ENCODE data around the gene OR52I1. TPM values are rescaled to one million over a fixed set of nuclear protein-coding genes. Genes with fewer than 3 reads are reported as not detected.

Gene OR52I1
- polyA plus RNA-seq, 1 donor from 2014 or later, result not detected

- H3K4me2 ChIP-seq (ENCODE audit: low read length), result no peak overlapping the region
- TF ChIP-seq TAF1 (IDR thresholded peaks at IDR 0.05; ENCODE audit: low read depth), result no peak
- no peaks in the 10 kb centered on the region for H3F3A ChIP-seq (ENCODE audit: insufficient read depth, low read length, poor library complexity, severe bottlenecking)
- H3K4me3 ChIP-seq (ENCODE audit: low read length), result no peak overlapping the region
- H3K79me2 ChIP-seq (replicated peaks; ENCODE audit: insufficient read depth, low read length), result no peaks in the 10 kb centered on the region
- no peak overlapping the region for H3K27ac ChIP-seq (ENCODE audit: low read length)
- H3K9me2 ChIP-seq (ENCODE audit: insufficient read depth, low read length), result no peaks in the 10 kb centered on the region
- H3K9me3 ChIP-seq (ENCODE audit: low read length), result no peaks in the 10 kb centered on the region
- no peak overlapping the region for H2AFZ ChIP-seq (ENCODE audit: low read depth, low read length)
- no peaks in the 10 kb centered on the region for H3K27me3 ChIP-seq (ENCODE audit: insufficient read depth, low read depth, low read length)
- no peaks in the 10 kb centered on the region for H4K20me1 ChIP-seq (ENCODE audit: insufficient read depth)
- no peak overlapping the region for H3K9ac ChIP-seq (ENCODE audit: low read length)
- H3K36me3 ChIP-seq (ENCODE audit: insufficient read depth, low read length), result no peaks in the 10 kb centered on the region
Measured at GRCh38 chr11:4559527-4560440, 34.1 kb upstream of the OR52I1 start.

- H3K9ac ChIP-seq (ENCODE audit: low read length), result no peak overlapping the region
- TF ChIP-seq SMC3 (conservative IDR thresholded peaks at IDR 0.05; ENCODE audit: poor library complexity), result no peak
- no peak for TF ChIP-seq TAF1 (IDR thresholded peaks at IDR 0.05; ENCODE audit: low read depth)
- no peak for TF ChIP-seq EP300 (conservative IDR thresholded peaks at IDR 0.05; ENCODE audit: poor library complexity, severe bottlenecking)
- no peak for TF ChIP-seq EZH2 (IDR thresholded peaks at IDR 0.05; ENCODE audit: borderline replicate concordance, insufficient read depth, low read length, poor library complexity, severe bottlenecking)
- no peak for TF ChIP-seq POLR2AphosphoS5 (IDR thresholded peaks at IDR 0.05)
- TF ChIP-seq, protein P1, sequence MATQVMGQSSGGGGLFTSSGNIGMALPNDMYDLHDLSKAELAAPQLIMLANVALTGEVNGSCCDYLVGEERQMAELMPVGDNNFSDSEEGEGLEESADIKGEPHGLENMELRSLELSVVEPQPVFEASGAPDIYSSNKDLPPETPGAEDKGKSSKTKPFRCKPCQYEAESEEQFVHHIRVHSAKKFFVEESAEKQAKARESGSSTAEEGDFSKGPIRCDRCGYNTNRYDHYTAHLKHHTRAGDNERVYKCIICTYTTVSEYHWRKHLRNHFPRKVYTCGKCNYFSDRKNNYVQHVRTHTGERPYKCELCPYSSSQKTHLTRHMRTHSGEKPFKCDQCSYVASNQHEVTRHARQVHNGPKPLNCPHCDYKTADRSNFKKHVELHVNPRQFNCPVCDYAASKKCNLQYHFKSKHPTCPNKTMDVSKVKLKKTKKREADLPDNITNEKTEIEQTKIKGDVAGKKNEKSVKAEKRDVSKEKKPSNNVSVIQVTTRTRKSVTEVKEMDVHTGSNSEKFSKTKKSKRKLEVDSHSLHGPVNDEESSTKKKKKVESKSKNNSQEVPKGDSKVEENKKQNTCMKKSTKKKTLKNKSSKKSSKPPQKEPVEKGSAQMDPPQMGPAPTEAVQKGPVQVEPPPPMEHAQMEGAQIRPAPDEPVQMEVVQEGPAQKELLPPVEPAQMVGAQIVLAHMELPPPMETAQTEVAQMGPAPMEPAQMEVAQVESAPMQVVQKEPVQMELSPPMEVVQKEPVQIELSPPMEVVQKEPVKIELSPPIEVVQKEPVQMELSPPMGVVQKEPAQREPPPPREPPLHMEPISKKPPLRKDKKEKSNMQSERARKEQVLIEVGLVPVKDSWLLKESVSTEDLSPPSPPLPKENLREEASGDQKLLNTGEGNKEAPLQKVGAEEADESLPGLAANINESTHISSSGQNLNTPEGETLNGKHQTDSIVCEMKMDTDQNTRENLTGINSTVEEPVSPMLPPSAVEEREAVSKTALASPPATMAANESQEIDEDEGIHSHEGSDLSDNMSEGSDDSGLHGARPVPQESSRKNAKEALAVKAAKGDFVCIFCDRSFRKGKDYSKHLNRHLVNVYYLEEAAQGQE (IDR thresholded peaks at IDR 0.05; ENCODE audit: borderline replicate concordance), result no peak
- TF ChIP-seq MXI1 (conservative IDR thresholded peaks at IDR 0.05; ENCODE audit: poor library complexity, severe bottlenecking), result no peak
- TF ChIP-seq RAD21 (conservative IDR thresholded peaks at IDR 0.05), result no peak
- TF ChIP-seq CTCF (IDR thresholded peaks at IDR 0.05; ENCODE audit: poor library complexity, severe bottlenecking), result no peak
- no peaks in the 10 kb centered on the region for H3K79me2 ChIP-seq (replicated peaks; ENCODE audit: insufficient read depth, low read length)
- no peak overlapping the region for H3K4me2 ChIP-seq (ENCODE audit: low read length)
- H3K27me3 ChIP-seq (ENCODE audit: insufficient read depth, low read depth, low read length), result no peaks in the 10 kb centered on the region
- H3F3A ChIP-seq (ENCODE audit: insufficient read depth, low read length, poor library complexity, severe bottlenecking), result no peaks in the 10 kb centered on the region
- no peak overlapping the region for H2AFZ ChIP-seq (ENCODE audit: low read depth, low read length)
- H3K9me2 ChIP-seq (ENCODE audit: insufficient read depth, low read length), result no peaks in the 10 kb centered on the region
- no peaks in the 10 kb centered on the region for H4K20me1 ChIP-seq (ENCODE audit: insufficient read depth)
- no peaks in the 10 kb centered on the region for H3K9me3 ChIP-seq (ENCODE audit: low read length)
- no peaks in the 10 kb centered on the region for H3K36me3 ChIP-seq (ENCODE audit: insufficient read depth, low read length)
- H3K4me3 ChIP-seq (ENCODE audit: low read length), result no peak overlapping the region
- no peak overlapping the region for H3K27ac ChIP-seq (ENCODE audit: low read length)
Measured at GRCh38 chr11:4560467-4560866, 33.4 kb upstream of the OR52I1 start.

Data from neural cell (in vitro differentiated cells).